Measurements from ENCODE around the gene PRKCZ.

The PRKCZ gene

DNA sequence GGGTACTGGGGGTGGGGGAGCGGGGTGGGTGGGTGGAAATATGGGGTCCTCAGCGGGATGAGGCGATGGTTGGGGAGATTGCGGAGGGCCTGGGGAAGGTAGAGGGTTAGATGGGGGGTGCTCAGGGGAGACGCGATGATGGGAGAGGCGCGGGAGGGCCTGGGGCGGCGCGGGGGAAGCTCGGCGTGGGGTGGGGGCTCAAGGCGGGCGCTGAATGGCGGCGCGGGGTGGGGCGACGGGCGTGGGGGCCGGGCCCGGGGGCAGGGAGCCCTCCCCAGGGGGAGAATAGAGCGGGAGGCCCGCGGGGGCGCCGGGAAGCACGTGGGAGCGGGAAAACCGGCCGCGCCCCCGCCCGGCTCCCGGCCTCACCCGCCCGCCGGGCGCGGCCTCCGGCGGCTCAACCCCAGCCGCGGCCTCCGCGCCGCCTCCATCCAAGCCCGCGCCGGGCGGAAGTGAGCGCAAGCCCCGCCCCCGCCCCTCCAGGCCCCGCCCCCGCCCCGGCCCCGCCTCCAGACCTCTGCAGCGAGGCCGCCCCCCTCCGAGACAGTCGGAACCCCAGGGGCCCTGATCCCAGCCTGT, 144.2 kb downstream of the PRKCZ start, which contains the start of gene FAAP20:
TSS of gene FAAP20 (minus strand) at position 454 of the 579 bp plus-strand sequence. CDS start at position 431, 23 bp downstream.
- peak in 1 of 2 donors; percentile 50 for DNase-seq (ENCODE audit: low read depth in 2 of 2)

DNA sequence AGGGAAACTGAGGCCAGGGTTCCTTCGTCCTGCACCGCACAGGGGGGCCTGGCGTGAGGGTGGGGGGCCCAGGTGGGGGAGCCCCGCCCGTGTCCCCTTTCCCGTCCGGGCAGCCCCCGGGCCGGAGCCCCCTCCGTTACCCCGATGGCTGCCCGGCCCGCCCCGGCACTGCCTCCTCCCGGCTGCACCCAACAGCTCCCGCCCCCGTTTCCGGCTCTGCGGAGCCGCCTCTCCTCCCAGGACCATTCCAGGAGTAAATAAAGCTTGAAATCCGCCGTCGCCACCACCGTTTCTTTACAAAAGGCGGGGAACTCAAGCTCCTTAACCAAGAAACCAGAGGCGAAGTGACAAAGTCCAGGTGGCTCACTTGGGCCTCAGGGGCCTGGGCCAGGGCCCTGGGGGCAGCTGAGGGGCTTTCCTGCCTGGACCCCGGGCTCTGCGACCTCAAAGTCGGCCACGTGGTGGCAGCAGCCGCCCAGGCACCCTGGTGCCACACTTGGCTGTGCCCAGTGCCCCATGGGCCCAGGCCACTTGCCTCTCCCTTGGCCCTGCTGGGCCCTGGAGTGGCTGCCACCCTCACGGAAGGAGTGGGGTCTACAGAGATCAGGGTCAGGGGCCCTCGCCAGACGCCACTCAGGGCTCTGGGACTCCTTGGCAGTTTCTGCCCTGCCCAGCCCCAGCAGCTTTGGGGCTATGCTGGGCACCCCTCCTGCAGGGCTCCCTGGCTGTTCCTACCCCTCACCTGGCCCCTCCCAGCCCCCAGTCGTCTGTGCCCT, 144.9 kb downstream of the PRKCZ start:
- peak; percentile 71 to 76 for DNase-seq (ENCODE audit: low read depth in 2 of 2)

DNA sequence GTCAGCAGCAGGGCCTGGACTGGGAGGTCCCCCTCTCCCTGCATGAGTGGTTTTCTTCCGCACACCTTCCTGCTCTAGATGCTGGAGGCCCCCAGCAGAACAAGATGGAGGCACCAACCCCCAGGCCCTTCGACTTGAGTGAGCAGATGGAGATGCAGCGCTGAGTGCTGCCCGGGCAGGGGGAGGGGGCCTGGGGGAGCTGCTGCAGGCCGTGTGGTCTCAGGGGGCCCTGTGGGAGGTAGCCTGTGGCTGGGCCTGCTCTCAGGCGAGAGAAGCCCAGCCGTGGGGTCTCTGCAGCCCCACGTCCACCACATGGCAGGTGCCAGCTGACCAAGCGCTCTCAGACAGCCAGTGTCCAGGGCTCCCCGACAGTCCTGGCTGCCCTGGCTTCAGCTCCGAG, 145.6 kb downstream of the PRKCZ start:
- DNase-seq (ENCODE audit: low read depth in 2 of 2): no peak

DNA sequence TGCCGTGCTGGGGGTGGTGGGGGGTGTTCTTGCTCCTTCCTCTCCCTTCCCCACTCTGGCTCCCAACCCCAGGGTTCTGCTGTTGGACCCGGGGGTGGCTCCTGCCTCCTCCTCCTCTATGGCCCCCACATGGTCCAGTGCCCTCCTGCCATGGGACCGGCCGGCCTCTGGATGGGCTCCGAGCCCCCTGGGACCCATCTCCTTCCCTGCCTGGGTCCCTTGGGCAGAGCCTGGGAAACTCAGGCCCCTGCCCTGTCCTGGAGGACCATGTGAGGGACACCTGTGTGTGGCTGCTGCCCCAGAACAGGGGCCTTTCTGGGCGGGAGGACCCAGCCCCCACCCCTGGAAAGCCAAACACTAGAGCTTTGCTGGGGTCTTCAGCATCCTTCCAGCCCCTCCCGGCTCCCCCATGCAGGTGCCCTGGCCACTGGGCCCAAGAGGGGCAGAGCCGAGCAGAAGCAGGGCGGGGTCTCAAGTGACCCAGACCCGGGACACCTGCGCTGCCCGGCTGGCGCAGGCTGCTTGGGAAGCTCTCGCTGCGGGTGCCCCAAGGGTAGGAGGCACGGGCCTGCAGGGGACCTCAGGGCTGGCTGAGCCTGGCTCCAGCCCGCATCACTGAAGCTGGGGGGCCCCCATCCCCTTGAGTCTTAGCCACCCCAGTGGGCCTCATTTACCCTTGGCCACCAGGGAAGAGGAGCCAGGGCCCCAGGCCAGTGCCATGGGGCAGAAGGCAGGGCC, 146.9 kb downstream of the PRKCZ start:
- no peak for DNase-seq (ENCODE audit: low read depth in 2 of 2)

GRCh38 chr1:2197707-2198165, 147.5 kb downstream of the PRKCZ start:
- DNase-seq (ENCODE audit: low read depth in 2 of 2): no peak

DNA sequence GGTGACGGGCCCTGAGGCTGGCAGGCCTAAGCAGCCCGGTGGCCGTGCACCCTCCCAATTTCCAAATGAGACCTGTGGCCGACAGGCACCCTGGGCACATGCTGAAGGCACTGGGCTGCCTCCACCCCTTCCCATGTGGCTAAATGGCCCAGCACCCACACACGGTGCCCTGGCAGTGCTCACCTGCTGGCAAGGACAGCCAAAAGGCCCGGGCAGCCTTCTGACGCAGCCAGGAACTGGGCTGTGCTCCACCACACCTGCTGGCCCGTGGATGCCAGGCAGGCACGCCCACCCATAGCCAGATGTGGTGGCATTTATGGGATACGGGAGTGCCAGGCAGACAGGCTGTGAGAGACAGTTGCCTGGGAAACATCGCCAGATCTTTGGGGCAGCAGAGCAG, 148.4 kb downstream of the PRKCZ start:
- DNase-seq (ENCODE audit: low read depth in 2 of 2): no peak

GRCh38 chr1:2199042-2199810, 149.0 kb downstream of the PRKCZ start:
- peak; percentile 65 to 83 for DNase-seq (ENCODE audit: low read depth in 2 of 2)

GRCh38 chr1:2200308-2200943, 150.2 kb downstream of the PRKCZ start:
- no peak for DNase-seq (ENCODE audit: low read depth in 2 of 2)

GRCh38 chr1:2201062-2201461, 150.9 kb downstream of the PRKCZ start:
- DNase-seq (ENCODE audit: low read depth in 2 of 2): no peak

DNA sequence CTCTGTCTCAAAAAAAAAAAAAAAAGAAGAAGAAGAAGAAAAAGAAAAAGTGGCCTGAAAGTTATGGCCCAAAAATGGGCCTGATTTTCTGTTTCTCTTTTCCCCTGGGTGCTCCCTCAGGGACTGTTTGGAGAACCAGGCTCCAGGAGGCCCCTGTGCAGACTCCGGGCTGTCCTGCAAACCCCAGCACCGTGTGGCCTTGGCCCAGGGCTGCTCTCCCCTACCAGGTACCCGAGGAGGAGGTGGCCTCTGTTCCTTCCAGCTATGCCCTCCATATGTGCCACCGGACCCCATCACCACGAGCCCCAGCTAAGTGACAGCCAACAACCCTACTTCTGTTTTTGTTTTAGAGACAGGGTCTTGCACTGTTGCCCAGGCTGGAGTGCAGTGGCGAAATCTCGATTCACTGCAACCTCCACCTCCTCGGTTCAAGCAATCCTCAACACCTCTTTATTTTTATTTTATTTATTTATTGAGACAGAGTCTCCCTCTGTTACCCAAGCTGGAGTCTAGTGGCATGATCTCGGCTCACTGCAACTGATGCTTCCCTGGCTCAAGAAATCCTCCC, 151.9 kb downstream of the PRKCZ start:
- no peak for DNase-seq (ENCODE audit: low read depth in 2 of 2)

DNA sequence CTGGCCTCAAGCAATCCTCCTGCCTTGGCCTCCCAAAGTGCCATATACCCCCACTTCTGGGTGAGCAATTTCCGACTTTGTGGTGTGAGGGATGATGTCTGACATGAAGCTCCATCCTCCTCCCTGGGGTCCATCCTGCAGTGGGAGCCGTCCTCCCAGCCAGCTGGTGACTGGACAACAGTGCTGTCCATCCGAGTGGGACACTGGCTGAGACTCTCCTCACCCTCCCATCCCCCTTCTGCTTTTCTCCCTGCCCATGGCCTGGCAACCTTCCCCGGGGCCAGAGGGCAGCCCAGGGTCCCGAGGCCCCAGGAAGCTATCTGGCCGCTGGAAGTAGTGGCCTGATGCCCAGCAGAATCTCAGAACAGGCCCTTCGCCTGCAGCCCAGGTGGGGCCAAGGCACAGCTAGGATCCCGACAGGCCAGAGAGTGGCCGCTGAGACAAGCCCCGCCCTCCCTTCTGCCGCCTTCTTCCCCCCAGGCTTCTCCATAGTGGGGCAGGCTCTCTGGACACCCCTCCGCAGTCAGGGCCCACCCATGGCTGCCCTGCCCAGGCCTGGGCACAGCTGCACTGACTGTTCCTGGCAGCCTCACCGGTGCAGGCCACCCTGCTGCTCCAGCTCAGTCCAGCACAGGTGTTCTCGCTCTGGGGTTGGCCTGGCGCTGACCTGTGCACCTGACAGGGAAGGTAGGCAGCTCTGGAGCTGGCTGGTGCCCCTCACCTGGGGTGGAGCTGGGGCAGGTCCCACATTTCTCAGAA, 152.8 kb downstream of the PRKCZ start:
- DNase-seq (ENCODE audit: low read depth in 2 of 2): no peak

- DNase-seq (ENCODE audit: low read depth in 2 of 2): no peak
Measured at GRCh38 chr1:2203671-2204414, 153.6 kb downstream of the PRKCZ start.

DNA sequence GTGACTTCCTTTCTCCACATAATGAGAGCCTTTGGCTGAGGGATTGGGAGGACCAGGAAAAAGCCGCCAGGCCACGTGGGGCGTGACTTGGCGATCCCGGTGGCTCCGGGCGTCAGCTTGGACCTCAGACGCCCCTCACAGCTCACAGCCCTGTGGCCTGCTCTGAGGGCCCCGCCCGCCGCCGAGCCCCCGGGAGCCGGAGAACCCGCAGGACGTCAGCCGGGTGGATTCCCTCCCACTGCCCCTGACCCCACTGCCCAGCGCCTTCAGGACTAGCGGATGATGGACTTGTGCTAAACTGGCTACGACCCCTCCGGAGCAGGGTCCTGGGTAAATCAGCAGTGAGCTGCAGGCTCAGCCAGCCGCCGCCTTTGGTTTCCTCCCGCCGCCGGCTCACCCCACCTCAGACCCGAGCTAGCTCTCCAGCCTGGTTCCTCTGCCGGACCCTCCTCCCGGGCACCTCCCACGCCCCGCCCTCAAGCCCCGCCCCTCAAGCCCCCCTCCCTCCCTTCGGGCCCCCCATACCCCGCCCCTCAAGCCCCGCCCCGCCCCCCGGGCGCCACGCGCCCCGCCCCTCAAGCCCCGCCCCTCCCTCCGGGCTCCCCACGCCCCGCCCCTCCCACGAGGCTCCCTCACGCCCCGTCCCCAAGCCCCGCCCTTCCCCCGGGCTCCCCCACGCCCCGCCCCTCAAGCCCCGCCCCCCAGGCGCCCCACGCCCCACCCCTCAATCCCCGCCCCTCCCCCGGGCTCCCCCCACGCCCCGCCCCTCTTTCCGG, 154.4 kb downstream of the PRKCZ start:
- no peak for DNase-seq (ENCODE audit: low read depth in 2 of 2)

DNA sequence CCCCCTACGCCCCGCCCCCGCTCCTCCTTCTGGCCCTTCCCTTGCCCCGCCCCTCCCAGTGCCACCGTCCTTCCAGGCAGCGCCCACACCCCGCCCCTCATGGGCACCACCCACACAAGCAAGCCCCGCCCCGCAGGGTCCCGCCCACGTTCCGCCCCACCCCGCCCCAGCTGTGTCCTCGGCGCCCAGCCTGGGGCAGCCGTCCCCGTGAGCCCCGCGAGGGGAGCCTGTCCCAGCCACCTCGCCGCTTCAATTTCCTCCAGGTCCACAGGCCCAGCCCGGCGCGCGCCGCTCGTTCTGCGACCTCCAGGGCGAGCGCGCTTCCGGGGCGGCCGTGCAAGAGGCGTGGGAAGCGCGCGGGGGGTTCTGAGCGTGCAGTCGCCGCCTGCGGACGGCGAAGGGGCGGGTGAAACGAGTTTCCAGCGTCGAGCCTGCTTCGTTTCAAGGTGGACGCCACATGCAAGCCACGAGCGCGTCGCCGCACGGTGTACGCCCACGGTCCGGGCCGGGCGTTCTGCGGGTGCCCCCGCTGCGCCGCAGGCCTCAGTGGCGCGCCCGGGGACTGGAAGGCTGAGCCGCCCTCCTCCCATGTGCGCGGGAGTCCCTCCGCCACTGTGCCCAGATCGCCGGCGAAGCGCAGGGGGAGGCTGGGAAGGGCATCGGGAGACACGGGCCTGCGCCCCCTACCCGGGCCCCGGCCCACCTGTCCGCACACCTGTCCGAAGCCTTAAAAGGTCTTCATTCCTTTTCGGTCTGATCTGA, 155.2 kb downstream of the PRKCZ start:
- DNase-seq (ENCODE audit: low read depth in 2 of 2): peak; percentile 88 to 93

- no peak for DNase-seq (ENCODE audit: low read depth in 2 of 2)
Measured at GRCh38 chr1:2206813-2207487, 156.7 kb downstream of the PRKCZ start.

DNA sequence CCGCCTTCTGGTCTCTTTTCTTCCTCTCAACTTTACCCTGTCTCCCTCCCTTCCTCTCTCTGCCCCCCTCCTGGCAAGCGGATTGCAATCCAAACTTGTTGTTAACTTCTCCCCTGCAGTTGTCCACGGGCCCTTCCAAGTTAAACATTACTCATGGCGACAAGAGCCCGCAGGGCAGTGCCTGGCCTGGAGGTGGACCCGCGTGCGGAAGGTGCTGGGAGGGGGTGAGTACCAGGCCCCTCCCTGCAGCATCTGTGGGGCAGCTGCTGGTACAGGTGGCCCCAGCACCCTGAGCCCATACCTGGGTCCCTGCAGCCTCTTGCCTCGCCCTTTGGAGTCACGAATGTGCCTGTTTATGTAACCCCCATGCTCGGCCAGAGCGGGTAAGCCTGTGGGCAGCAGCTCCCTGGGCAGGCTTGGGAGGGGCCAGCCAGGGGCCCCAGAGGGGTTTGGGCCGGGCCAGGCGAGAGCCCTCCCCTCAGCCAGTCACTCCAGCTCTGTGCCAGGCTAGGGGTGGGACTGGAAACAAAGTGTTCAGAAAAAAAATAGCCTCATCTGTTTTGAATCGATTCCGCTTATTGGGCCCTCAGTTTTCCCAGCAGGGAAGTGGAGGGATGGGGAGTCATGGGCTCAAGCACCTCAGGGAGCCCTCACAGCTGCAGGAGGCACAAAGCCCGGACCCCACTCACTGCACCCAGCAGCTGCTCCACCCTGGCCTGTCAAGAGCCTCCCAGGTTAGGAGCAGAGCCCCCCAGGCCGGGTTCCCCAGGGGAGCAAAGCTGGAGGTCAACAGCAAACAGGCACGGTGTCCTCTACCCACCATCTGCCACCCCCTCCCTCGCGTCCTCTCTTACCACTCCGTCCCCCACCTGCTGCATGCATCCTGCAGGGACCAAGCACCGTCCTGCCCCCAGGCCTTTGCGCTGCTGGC, 158.4 kb downstream of the PRKCZ start:
- no peak for DNase-seq (ENCODE audit: low read depth in 2 of 2)
